Activated CD8-positive, alpha-beta memory T cell treated with anti-CD3 and anti-CD28 coated beads, Interleukin-2, amount 10 ng/mL, durations not matched to agents 7 days and 5 days (primary cell): ENCODE results near the gene TOLLIP. TPM values are rescaled to one million over a fixed set of nuclear protein-coding genes. Genes with fewer than 3 reads are reported as not detected.
"Not testable (repeated sequence)": the region's sequence is repeated elsewhere in the genome, so short reads cannot be mapped to it uniquely, and the experiment has no call there.

Experiments
- ATAC-seq: fragments of 150-1000 bp; cut with Tn5 transposase; one replicate; pipeline ENCODE4 v1.10.0; 2021; ENCODE audit warnings: moderate library complexity
- CTCF ChIA-PET: fragments of 350-600 bp; sonication (Branson Sonifier 250); formaldehyde crosslinking; loops from one replicate; lab custom pipeline; 2021; ENCODE audit warnings: antibody characterized with exemption; lab: Charles Lee
- DNase-seq: peaks from one replicate; pipeline ENCODE4 v3.0.0-alpha.2; 2020
- H3K27ac Mint-ChIP-seq: one replicate; pipeline ENCODE4 v1.8.0; 2021; ENCODE audit warnings: mild to moderate bottlenecking, mixed read lengths
- H3K27me3 Mint-ChIP-seq: one replicate; pipeline ENCODE4 v1.8.0; 2021; ENCODE audit warnings: mixed read lengths
- H3K36me3 Mint-ChIP-seq: one replicate; pipeline ENCODE4 v1.8.0; 2021; ENCODE audit warnings: mild to moderate bottlenecking, mixed read lengths
- H3K4me1 Mint-ChIP-seq: one replicate; pipeline ENCODE4 v1.8.0; 2021; ENCODE audit warnings: mixed read lengths
- H3K4me3 Mint-ChIP-seq: one replicate; pipeline ENCODE4 v1.8.0; 2021; ENCODE audit warnings: mild to moderate bottlenecking, moderate library complexity, mixed read lengths
- H3K9me3 Mint-ChIP-seq: one replicate; pipeline ENCODE4 v1.8.0; 2022; ENCODE audit warnings: low read depth, mixed read lengths
- total RNA-seq, 2 experiments: library from RNA; stranded (reverse); gene quantifications; one replicate each; pipeline ENCODE4 v1.2.3, GENCODE V29; 2021

The TOLLIP gene
- total RNA-seq, 2 experiments from 2014 or later: 33.3 to 35.8 TPM

DNA sequence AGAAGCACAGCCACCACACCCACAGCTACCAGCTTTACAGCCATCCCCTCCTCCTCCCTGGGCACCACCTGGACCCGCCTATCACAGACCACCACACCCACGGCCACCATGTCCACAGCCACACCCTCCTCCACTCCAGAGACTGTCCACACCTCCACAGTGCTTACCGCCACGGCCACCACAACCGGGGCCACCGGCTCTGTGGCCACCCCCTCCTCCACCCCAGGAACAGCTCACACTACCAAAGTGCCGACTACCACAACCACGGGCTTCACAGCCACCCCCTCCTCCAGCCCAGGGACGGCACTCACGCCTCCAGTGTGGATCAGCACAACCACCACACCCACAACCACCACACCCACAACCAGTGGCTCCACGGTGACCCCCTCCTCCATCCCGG, 59.0 kb downstream of the TOLLIP start:
- CTCF ChIA-PET, H3K9me3 Mint-ChIP-seq, H3K4me3 Mint-ChIP-seq, H3K27me3 Mint-ChIP-seq, H3K27ac Mint-ChIP-seq, ATAC-seq, H3K36me3 Mint-ChIP-seq, H3K4me1 Mint-ChIP-seq, DNase-seq: not testable (repeated sequence)

DNA sequence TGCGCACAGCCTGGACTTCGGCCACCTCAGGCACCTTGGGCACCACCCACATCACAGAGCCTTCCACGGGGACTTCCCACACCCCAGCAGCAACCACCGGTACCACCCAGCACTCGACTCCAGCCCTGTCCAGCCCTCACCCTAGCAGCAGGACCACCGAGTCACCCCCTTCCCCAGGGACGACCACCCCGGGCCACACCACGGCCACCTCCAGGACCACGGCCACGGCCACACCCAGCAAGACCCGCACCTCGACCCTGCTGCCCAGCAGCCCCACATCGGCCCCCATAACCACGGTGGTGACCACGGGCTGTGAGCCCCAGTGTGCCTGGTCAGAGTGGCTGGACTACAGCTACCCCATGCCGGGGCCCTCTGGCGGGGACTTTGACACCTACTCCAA, 60.5 kb downstream of the TOLLIP start:
- ATAC-seq, H3K27me3 Mint-ChIP-seq, DNase-seq, H3K9me3 Mint-ChIP-seq, CTCF ChIA-PET, H3K4me1 Mint-ChIP-seq, H3K27ac Mint-ChIP-seq, H3K36me3 Mint-ChIP-seq, H3K4me3 Mint-ChIP-seq: not testable (repeated sequence)

DNA sequence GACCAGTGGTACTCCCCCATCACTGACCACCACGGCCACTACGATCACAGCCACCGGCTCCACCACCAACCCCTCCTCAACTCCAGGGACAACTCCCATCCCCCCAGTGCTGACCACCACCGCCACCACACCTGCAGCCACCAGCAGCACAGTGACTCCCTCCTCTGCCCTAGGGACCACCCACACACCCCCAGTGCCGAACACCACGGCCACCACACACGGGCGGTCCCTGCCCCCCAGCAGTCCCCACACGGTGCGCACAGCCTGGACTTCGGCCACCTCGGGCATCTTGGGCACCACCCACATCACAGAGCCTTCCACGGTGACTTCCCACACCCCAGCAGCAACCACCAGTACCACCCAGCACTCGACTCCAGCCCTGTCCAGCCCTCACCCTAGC, 62.4 kb downstream of the TOLLIP start:
- H3K27me3 Mint-ChIP-seq, ATAC-seq, CTCF ChIA-PET, H3K4me1 Mint-ChIP-seq, H3K27ac Mint-ChIP-seq, H3K4me3 Mint-ChIP-seq, H3K36me3 Mint-ChIP-seq, H3K9me3 Mint-ChIP-seq, DNase-seq: not testable (repeated sequence)

DNA sequence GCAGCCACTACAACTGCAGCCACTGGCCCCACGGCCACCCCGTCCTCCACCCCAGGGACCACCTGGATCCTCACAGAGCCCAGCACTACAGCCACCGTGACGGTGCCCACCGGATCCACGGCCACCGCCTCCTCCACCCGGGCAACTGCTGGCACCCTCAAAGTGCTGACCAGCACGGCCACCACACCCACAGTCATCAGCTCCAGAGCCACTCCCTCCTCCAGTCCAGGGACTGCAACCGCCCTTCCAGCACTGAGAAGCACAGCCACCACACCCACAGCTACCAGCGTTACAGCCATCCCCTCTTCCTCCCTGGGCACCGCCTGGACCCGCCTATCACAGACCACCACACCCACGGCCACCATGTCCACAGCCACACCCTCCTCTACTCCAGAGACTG, 63.1 kb downstream of the TOLLIP start:
- H3K4me3 Mint-ChIP-seq: not testable (repeated sequence)

DNA sequence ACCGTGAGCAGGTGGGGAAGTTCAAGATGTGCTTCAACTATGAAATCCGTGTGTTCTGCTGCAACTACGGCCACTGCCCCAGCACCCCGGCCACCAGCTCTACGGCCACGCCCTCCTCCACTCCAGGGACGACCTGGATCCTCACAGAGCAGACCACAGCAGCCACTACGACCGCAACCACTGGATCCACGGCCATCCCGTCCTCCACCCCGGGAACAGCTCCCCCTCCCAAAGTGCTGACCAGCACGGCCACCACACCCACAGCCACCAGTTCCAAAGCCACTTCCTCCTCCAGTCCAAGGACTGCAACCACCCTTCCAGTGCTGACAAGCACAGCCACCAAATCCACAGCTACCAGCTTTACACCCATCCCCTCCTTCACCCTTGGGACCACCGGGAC, 63.7 kb downstream of the TOLLIP start:
- H3K27me3 Mint-ChIP-seq, H3K4me1 Mint-ChIP-seq, H3K4me3 Mint-ChIP-seq, H3K9me3 Mint-ChIP-seq, H3K36me3 Mint-ChIP-seq, H3K27ac Mint-ChIP-seq, CTCF ChIA-PET, ATAC-seq, DNase-seq: not testable (repeated sequence)

More for the DNA sequence above, 63.1 kb downstream of the TOLLIP start:
- ATAC-seq, H3K36me3 Mint-ChIP-seq, H3K27me3 Mint-ChIP-seq, DNase-seq, H3K9me3 Mint-ChIP-seq, H3K27ac Mint-ChIP-seq, CTCF ChIA-PET, H3K4me1 Mint-ChIP-seq: not testable (repeated sequence)

DNA sequence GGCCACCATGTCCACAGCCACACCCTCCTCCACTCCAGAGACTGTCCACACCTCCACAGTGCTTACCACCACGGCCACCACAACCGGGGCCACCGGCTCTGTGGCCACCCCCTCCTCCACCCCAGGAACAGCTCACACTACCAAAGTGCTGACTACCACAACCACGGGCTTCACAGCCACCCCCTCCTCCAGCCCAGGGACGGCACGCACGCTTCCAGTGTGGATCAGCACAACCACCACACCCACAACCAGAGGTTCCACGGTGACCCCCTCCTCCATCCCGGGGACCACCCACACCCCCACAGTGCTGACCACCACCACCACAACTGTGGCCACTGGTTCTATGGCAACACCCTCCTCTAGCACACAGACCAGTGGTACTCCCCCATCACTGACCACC, 64.9 kb downstream of the TOLLIP start:
- not testable (repeated sequence) for ATAC-seq, DNase-seq, H3K36me3 Mint-ChIP-seq

DNA sequence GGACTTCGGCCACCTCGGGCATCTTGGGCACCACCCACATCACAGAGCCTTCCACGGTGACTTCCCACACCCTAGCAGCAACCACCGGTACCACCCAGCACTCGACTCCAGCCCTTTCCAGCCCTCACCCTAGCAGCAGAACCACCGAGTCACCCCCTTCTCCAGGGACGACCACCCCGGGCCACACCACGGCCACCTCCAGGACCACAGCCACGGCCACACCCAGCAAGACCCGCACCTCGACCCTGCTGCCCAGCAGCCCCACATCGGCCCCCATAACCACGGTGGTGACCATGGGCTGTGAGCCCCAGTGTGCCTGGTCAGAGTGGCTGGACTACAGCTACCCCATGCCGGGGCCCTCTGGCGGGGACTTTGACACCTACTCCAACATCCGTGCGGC, 65.9 kb downstream of the TOLLIP start:
- H3K4me3 Mint-ChIP-seq, DNase-seq, H3K9me3 Mint-ChIP-seq, ATAC-seq, CTCF ChIA-PET, H3K36me3 Mint-ChIP-seq, H3K4me1 Mint-ChIP-seq, H3K27ac Mint-ChIP-seq, H3K27me3 Mint-ChIP-seq: not testable (repeated sequence)

More for the DNA sequence above, 64.9 kb downstream of the TOLLIP start:
- H3K9me3 Mint-ChIP-seq, H3K27ac Mint-ChIP-seq, H3K4me1 Mint-ChIP-seq, H3K4me3 Mint-ChIP-seq, CTCF ChIA-PET, H3K27me3 Mint-ChIP-seq: not testable (repeated sequence)

DNA sequence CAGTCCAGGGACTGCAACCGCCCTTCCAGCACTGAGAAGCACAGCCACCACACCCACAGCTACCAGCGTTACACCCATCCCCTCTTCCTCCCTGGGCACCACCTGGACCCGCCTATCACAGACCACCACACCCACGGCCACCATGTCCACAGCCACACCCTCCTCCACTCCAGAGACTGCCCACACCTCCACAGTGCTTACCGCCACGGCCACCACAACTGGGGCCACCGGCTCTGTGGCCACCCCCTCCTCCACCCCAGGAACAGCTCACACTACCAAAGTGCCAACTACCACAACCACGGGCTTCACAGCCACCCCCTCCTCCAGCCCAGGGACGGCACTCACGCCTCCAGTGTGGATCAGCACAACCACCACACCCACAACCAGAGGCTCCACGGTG, 66.7 kb downstream of the TOLLIP start:
- H3K27me3 Mint-ChIP-seq, H3K27ac Mint-ChIP-seq, ATAC-seq, H3K9me3 Mint-ChIP-seq, DNase-seq, H3K4me1 Mint-ChIP-seq, H3K4me3 Mint-ChIP-seq, H3K36me3 Mint-ChIP-seq, CTCF ChIA-PET: not testable (repeated sequence)

DNA sequence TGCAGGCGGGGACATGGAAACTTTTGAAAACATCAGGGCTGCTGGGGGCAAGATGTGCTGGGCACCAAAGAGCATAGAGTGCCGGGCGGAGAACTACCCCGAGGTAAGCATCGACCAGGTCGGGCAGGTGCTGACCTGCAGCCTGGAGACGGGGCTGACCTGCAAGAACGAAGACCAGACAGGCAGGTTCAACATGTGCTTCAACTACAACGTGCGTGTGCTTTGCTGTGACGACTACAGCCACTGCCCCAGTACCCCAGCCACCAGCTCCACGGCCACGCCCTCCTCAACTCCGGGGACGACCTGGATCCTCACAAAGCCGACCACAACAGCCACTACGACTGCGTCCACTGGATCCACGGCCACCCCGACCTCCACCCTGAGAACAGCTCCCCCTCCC, 67.1 kb downstream of the TOLLIP start:
- no peaks in the 10 kb centered on the region for H3K36me3 Mint-ChIP-seq
- CTCF ChIA-PET: no interaction called here
- ATAC-seq: no peak

DNA sequence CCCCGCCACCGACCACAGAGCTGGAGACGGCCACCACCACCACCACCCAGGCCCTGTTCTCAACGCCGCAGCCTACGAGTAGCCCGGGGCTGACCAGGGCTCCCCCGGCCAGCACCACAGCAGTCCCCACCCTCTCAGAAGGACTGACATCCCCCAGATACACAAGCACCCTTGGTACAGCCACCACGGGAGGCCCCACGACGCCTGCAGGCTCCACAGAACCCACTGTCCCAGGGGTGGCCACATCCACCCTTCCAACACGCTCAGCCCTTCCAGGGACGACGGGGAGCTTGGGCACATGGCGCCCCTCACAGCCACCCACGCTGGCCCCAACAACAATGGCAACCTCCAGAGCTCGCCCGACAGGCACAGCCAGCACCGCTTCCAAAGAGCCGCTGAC, 67.7 kb downstream of the TOLLIP start:
- Mint-ChIP-seq H3K4me3 (no peak overlapping the region), H3K27ac (no peak overlapping the region), H3K36me3 (no peaks in the 10 kb centered on the region), H3K27me3 (no peaks in the 10 kb centered on the region), H3K4me1 (no peaks in the 10 kb centered on the region), H3K9me3 (peaks cover 2% of the 10 kb centered on the region)
- CTCF ChIA-PET: no interaction called here
- no peak for ATAC-seq
- no peak for DNase-seq

More for the DNA sequence above, 67.1 kb downstream of the TOLLIP start:
- DNase-seq: no peak
- H3K27me3 Mint-ChIP-seq: no peaks in the 10 kb centered on the region
- no peak overlapping the region for H3K27ac Mint-ChIP-seq
- H3K9me3 Mint-ChIP-seq: peaks cover 2% of the 10 kb centered on the region
- no peak overlapping the region for H3K4me3 Mint-ChIP-seq
- H3K4me1 Mint-ChIP-seq: no peaks in the 10 kb centered on the region

DNA sequence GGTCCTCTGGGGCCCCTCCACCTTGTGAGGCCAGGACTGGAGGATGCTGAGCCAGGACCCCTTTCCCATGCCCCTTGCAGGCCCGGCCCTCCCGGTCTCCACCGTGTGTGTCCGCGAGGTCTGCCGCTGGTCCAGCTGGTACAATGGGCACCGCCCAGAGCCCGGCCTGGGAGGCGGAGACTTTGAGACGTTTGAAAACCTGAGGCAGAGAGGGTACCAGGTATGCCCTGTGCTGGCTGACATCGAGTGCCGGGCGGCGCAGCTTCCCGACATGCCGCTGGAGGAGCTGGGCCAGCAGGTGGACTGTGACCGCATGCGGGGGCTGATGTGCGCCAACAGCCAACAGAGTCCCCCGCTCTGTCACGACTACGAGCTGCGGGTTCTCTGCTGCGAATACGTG, 68.7 kb downstream of the TOLLIP start:
- CTCF ChIA-PET: no interaction called here
- no peak overlapping the region for H3K27ac Mint-ChIP-seq

DNA sequence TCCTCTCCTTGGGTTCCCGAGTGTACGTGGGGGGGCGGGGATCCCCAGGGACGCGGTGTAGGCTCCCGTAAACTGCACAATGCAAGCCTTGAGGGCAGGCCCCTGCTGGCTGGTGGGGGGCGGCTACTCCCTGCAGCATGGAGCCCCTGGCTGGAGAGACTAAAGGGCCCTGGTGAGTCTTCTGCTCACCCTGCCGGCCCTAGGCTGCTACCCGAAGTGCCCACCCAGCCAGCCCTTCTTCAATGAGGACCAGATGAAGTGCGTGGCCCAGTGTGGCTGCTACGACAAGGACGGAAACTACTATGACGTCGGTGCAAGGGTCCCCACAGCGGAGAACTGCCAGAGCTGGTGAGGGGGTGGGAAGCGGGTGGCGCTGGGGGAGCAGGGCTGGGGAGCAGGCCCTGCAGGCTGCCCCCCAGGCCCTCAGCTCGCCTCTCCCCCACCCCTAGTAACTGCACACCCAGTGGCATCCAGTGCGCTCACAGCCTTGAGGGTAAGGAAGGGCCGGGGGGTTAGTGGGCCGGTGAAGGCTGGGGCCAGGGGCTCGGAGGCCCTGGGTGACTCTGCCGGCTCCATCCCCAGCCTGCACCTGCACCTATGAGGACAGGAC, 69.7 kb downstream of the TOLLIP start:
- Mint-ChIP-seq H3K4me1 (no peaks in the 10 kb centered on the region), H3K9me3 (peaks cover 2% of the 10 kb centered on the region), H3K4me3 (no peak overlapping the region), H3K36me3 (no peaks in the 10 kb centered on the region), H3K27me3 (no peaks in the 10 kb centered on the region), H3K27ac (no peak overlapping the region)
- CTCF ChIA-PET: no interaction called here
- ATAC-seq (no peak), DNase-seq (no peak)

More for the DNA sequence above, 68.7 kb downstream of the TOLLIP start:
- DNase-seq: no peak
- Mint-ChIP-seq H3K27me3 (no peaks in the 10 kb centered on the region), H3K9me3 (peaks cover 2% of the 10 kb centered on the region), H3K4me1 (no peaks in the 10 kb centered on the region), H3K4me3 (no peak overlapping the region), H3K36me3 (no peaks in the 10 kb centered on the region)
- no peak for ATAC-seq

DNA sequence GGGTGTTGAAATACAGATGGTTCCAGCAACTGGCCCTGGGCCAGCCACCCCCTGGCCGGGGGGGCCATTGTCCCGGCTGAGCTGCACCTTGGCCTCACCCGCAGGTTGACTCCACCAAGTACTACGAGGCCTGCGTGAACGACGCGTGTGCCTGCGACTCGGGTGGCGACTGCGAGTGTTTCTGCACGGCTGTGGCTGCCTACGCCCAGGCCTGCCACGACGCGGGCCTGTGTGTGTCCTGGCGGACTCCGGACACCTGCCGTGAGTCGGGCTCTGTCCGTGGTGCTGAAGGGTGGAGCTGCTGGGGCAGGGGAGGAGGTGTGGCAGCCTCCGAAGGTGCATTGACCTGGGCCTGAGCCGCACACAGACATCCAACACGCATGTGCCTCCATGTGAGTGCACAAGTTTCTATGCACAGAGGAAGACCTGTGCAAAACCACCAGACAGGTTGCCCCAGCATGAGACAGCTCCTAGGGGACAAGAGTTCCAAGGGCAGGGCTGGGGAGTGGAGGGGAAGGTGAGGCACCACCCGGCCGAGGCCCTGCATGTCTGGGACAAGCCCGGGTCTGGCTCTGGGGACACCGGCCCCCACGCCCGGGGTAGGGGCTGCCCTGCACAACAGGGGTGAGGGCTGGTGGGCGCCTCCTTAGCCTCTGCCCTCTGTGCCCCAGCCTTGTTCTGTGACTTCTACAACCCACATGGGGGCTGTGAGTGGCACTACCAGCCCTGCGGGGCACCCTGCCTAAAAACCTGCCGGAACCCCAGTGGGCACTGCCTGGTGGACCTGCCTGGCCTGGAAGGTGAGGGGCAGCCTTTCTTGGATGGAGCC, 70.5 kb downstream of the TOLLIP start:
- Mint-ChIP-seq H3K27ac (no peak overlapping the region), H3K4me1 (no peaks in the 10 kb centered on the region), H3K36me3 (no peaks in the 10 kb centered on the region), H3K27me3 (no peaks in the 10 kb centered on the region), H3K9me3 (peaks cover 2% of the 10 kb centered on the region), H3K4me3 (no peak overlapping the region)
- DNase-seq: no peak
- ATAC-seq: no peak
- CTCF ChIA-PET: no interaction called here

DNA sequence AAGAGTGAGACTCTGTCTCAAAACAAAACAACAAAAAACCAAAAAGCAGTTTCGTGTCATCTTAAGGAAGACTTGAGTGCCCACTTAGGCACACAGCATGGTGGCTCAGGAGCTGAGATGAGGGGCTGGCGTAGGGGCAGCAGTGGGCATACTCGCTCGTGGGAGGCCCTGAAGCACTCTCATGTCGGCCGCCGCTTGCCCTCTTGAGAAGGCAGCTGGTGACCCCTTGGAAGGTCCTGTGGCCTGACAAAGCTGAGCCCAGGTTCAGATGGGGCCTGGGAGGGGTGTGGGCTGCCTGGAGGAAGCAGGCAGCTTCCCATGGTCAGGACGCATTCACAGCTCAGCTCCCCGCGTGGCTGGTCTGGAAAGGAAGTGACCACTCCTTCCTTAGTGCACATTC, 71.6 kb downstream of the TOLLIP start:
- DNase-seq: no peak
- Mint-ChIP-seq H3K4me3 (no peak overlapping the region), H3K4me1 (no peaks in the 10 kb centered on the region), H3K27me3 (no peaks in the 10 kb centered on the region), H3K9me3 (peaks cover 2% of the 10 kb centered on the region), H3K36me3 (no peaks in the 10 kb centered on the region), H3K27ac (no peak overlapping the region)
- CTCF ChIA-PET: no interaction called here
- ATAC-seq: no peak
